T1000 (cell line): Measurements from ENCODE around the gene ARPC5.
"Not testable (repeated sequence)": the region's sequence is repeated elsewhere in the genome, so short reads cannot be mapped to it uniquely, and the experiment has no call there.

ENCODE experiments used
- DNase-seq: peaks from one replicate; lab custom pipeline; 2025; ENCODE audit warnings: mixed read lengths; lab: John Stamatoyannopoulos, UW

ARPC5 gene

GRCh38 chr1:183645531-183645930 is 9.9 kb upstream of the ARPC5 start:
- DNase-seq = no peak

DNA sequence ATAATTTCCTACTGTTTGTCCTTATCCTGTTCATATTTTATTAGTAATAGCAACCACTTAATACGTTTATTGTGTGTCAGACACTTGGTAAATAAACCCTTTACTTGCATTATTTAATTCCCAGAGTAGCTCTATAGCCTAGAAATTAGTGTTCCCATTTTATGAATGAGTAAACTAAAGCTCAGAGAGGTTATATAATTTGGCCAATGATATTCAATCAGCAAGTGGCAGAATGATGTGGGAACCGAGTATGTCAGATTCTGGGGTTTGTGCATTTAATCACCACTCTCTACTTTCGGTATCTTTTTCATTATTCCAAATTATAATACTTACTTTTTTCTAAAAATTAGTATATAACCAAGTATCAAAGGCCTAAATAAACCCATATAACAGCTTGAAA is 6.6 kb upstream of the ARPC5 start:
- no peak for DNase-seq

DNA sequence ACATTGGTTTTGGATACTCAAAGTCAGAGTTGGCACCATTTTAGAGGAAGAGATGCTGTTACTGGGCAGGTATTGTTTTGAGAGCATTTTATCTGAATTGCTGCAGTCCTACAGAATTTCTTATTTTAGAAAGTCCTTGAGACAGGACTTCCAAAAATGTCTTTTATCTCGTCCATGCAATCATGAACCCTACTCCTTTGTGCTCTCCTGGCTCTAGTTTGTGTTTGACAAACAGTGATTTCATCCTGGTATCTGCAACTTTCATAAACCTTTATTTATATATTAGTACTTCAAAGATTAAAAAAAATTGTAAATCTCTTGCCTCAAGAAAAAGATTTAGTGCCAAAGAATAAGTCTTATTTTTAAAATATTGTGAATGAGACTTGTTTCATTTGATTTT is 4.6 kb upstream of the ARPC5 start:
- no peak for DNase-seq

DNA sequence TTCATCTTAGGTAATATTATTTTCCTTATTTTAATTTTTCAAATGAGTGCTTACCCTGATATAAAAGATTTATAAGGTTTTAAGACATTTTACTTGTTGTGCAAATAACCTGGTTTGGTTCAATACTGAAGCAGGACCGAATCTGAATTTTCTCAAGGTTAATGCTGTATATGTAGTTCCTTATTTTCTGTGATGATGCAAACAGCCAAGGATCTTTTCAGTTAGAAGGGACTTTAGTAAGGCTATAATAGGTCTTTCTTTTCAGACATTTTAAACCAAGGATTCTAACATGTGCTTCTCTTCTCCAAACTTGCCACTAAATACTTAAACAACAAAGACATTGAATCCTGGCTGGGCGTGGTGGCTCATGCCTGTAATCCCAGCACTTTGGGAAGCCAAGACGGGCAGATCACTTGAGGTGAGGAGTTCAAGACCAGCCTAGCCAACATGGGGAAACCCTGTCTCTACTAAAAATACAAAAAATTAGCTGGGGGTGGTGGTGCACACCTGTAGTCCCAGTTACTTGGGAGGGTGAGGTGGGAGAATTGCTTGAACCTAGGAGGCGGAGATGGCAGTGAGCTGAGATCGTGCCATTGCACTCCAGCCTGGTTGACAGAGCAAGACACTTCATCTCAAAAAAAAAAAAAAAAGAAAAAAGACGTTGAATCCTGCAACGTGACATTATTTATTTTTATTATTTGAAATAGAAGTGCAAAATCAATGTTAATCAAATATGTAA is 3.2 kb upstream of the ARPC5 start:
- DNase-seq = no peak

- no peak for DNase-seq
Observed at GRCh38 chr1:183636783-183637182, 1.2 kb upstream of the ARPC5 start.

- no peak for DNase-seq
Observed at GRCh38 chr1:183636334-183636682, 725 bp upstream of the ARPC5 start.

GRCh38 chr1:183635099-183635605 is 431 bp downstream of the ARPC5 start:
- DNase-seq = no peak

DNA sequence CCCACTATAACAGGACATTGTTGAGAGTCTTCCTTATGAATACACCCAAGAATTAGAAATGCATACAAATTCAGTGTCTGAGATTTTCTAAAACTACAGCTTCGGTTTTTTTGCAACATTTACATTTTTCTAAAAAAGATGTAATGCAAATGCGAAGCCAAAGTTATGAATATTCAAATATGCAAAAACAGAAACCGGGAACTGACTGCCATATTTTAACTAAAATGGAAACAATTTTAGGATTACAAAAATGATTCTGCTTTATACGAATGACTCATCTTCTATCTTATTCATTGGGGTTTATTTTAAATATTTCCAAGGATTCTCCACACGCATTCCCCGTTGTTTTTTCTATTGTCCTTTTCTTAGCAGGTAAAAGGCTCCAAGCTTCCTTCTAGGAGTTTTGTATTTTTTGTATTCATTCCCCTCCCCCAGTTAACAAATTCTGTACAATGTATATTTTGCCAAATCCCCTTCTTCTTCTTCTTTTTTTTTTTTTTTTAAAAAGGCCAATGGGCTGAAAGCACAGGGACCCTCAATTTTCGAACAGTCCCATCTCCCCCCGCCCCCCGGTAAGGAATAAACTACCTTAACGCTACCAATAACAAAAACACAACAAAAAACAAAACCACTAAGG is 1.0 kb downstream of the ARPC5 start:
- DNase-seq = no peak

- DNase-seq = no peak
Observed at GRCh38 chr1:183633676-183634343, 1.8 kb downstream of the ARPC5 start.

GRCh38 chr1:183632964-183633363 is 2.6 kb downstream of the ARPC5 start:
- DNase-seq = no peak

GRCh38 chr1:183632114-183632513 is 3.5 kb downstream of the ARPC5 start:
- DNase-seq = no peak

- no peak for DNase-seq
Observed at GRCh38 chr1:183630748-183631147, 4.8 kb downstream of the ARPC5 start.

- no peak for DNase-seq
Observed at GRCh38 chr1:183628537-183628936, 7.0 kb downstream of the ARPC5 start.

GRCh38 chr1:183626236-183626635 is 9.3 kb downstream of the ARPC5 start:
- DNase-seq = not testable (repeated sequence)

- no peak for DNase-seq
Observed at GRCh38 chr1:183622884-183623785, 12.4 kb downstream of the ARPC5 start.

GRCh38 chr1:183622013-183622412 is 13.6 kb downstream of the ARPC5 start:
- no peak for DNase-seq

- no peak for DNase-seq
Observed at GRCh38 chr1:183620311-183620710, 15.3 kb downstream of the ARPC5 start.

- no peak for DNase-seq
Observed at GRCh38 chr1:183619781-183620180, 15.8 kb downstream of the ARPC5 start.

DNA sequence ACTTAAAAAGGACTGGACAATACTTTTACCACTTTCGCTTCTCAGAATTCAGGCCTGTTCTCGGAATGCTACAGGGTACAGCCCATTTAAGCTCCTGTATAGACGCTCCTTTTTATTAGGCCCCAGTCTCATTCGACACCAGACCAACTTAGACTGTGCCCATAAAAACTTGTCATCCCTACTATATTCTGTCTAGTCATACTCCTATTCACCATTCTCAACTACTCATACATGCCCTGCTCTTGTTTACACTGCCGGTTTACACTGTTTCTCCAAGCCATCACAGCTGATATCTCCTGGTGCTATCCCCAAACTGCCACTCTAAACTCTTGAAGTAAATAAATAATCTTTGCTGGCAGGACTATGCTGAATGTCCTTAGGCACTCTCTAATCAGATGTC is 17.4 kb downstream of the ARPC5 start:
- not testable (repeated sequence) for DNase-seq

DNA sequence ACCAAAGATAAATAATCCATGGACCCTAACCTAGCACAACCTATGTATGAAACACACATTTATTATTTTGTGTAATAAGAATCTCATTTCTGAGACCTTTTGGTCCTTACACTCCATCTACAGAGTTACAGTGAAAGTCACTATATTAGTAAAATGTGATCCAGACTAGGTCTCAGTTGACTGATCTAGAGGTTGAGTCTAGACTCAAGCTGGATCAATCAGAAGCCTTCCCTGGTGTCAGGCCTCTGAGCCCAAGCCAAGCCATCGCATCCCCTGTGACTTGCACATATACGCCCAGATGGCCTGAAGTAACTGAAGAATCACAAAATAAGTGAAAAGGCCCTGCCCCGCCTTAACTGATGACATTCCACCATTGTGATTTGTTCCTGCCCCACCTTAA is 22.6 kb downstream of the ARPC5 start:
- not testable (repeated sequence) for DNase-seq

- no peak for DNase-seq
Observed at GRCh38 chr1:183612407-183612806, 23.2 kb downstream of the ARPC5 start.

DNA sequence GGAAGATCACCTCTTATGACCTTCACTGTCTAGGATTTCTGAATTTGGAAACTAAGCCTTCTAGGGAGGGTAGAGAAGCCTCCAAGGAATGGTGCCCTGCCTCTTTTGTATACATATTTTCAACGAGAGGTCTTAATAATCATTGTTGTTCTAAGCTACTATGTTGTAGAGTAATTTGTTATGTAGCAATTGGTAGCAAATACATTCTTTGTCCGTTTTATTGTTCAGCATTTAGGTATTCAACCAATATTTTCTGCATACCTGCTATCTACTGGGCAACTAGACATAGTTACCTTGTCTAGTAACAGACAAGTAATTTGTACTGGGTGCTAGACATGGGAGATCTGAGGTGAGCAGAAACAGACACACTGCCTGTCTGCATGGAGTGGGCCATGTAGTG is 24.6 kb downstream of the ARPC5 start:
- no peak for DNase-seq
